ENCODE measurements around the gene FAM186B.

The FAM186B gene

DNA sequence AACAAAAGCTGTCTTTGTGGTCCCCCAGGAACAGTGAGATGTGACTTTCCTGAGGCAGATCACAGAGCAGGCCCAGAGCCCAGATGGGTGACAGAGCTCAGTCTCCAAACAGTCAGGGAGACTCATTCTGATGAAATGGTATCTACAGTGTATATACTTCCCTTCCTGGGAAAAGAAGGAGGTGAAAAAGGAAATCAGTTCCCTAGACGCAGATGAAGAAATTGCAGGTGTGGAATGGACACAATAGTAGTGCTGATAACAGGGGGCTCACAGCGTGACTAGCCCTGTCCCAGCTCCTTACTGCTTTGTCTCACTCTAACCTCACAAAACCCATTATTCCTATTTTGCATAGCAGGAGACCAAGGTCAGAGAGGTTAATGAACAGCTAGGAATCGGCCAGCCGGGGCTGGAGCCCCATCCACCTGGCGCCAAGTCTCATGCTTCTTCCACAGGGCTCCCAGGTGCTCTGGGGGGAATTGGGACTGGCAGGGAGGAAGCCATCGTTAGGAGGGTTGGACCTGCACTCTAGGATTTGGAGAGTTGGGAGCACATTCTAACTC is 54.7 kb downstream of the FAM186B start:
- DNase-seq = no peak

DNA sequence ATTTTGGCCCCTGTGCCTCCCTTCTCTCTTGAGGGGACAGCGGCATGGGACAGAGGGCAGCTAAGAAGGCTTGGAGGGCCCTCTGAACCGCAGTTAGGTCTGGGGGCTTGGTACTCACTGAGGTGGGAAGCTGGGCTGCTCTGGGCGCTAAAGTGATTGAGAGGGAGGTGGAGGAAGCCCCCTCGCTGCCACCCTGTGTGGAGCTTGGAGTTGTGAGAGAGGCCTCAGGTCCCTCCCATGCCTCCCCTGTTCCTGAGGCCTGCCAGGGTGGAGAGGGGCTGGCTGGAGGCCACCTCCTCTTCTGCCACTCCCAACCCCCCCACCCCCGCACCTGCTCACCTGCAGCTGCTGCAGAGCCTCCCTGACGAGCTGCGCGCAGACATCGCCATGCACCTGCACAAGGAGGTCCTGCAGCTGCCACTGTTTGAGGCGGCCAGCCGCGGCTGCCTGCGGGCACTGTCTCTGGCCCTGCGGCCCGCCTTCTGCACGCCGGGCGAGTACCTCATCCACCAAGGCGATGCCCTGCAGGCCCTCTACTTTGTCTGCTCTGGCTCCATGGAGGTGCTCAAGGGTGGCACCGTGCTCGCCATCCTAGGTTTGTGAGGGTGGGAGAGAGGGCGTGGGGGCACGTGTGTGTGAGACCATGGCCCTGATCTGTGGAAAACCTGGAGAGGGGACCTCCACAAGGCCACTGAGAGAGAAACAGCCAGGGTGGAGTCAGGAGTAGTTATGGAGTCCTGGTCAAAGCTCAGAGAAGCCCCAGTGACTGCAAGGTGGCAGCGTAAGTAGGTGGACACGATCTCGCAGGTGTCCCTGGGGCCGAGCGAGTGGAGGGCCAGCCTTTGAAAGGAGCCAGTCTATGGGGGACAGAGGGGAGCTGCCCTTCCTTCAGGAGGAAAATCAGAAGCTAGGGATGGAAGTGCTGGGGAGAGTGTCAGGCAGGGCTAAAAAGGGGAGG is 55.4 kb downstream of the FAM186B start:
- DNase-seq = no peak

DNA sequence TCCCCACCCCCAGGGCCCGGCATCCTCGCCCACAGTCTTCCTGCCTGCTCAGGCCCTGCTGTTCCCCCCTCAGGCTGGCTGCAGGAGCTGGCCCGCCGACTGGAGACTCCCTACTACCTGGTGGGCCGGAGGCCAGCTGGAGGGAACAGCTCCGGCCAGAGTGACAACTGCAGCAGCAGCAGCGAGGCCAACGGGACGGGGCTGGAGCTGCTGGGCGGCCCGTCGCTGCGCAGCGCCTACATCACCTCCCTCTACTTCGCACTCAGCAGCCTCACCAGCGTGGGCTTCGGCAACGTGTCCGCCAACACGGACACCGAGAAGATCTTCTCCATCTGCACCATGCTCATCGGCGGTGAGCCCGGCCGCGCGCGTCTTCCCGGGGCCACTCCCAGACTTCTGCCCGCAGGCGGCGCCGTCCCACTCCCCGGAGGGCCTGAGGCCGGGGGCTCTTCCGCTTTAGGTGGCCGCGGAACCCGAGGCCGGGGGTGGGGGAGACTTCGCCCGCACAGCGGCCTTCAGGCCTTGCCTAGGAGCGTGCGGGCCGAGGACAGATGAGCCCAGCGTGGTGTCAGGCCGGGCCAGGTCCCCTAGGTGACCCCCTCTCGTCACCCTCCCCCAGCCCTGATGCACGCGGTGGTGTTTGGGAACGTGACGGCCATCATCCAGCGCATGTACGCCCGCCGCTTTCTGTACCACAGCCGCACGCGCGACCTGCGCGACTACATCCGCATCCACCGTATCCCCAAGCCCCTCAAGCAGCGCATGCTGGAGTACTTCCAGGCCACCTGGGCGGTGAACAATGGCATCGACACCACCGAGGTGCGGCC is 56.4 kb downstream of the FAM186B start:
- no peak for DNase-seq

DNA sequence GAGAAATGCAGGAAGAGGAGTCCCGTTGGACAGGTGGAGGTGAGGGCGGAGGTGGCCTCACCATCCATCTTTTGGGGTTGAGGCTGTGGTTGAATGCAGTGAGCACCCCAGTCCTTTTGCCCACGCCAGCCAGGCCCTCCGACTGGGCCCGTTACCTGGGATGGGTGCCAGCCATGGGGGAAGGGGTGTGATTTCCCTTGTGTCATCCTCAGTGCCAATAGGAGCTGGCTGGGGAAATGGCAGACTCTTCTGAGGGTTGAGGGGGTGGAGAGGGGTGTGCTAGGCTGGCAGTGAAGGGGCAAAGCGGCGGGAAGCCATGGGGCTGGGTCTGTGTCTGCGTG is 57.0 kb downstream of the FAM186B start:
- no peak for DNase-seq

DNA sequence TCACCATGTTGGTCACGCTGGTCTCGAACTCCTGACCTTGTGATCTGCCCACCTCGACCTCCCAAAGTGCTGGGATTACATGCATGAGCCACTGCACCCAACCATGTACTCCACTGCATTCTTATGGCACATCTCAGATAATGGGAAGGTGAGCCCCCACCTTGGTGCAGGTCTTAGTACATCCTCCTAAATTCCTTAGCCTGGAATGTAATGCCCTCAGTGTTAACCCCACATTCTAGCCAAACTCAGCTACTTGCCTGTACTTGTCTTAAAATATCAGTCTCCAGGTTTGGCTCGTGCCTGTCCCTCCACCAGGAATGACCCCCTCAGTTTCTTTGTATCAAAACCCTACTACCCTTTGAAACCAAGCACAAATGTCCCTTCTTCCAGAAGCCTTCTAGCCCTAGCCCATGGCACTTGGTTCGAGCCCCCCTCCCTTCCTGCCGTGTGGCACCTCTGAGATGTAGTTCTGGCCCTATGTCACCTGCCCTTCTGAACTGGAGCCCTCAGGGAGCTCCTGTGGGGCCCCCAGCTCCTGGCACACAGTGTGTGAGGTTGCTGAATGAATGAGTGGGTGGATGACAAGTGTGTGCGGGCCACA is 58.2 kb downstream of the FAM186B start:
- DNase-seq = no peak

DNA sequence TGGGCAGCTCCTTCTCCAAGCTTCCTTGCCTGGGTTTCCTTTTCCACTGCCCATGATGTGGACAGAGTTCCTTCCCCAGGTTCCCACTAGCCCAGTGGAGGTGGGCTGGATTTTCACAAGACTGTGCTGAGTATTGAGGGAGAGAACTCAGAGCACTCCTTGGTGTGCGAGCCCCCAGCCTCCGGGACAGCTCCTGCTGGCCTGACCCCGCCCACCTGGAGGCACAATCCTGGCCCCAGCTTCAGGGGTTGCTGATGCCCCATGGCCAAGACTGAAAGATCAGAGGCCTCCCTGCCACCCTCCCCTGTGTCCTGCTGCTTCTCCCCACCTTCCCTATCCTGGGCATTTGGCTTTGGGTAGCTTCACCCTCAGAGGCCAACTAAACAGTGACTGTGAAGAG is 59.0 kb downstream of the FAM186B start:
- no peak for DNase-seq

DNA sequence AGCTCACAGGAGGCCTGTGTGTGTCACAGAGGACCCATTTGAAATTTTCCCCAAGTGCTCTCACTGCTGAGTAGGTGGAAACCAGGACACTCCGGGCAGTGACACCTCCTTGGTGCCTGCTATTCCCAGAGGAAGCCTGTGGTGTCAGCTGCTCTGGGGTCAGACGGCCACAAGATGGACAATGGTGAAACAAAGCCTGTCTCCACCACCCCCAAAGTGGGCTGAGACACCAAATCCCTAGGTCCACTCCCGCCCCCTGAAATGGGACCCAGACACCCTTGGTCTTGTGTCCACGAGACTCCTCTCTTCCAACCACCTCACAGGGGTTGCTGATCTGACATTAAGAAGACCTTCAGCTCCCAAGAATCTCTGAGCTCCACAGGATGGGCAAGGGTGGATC is 59.6 kb downstream of the FAM186B start:
- no peak for DNase-seq

DNA sequence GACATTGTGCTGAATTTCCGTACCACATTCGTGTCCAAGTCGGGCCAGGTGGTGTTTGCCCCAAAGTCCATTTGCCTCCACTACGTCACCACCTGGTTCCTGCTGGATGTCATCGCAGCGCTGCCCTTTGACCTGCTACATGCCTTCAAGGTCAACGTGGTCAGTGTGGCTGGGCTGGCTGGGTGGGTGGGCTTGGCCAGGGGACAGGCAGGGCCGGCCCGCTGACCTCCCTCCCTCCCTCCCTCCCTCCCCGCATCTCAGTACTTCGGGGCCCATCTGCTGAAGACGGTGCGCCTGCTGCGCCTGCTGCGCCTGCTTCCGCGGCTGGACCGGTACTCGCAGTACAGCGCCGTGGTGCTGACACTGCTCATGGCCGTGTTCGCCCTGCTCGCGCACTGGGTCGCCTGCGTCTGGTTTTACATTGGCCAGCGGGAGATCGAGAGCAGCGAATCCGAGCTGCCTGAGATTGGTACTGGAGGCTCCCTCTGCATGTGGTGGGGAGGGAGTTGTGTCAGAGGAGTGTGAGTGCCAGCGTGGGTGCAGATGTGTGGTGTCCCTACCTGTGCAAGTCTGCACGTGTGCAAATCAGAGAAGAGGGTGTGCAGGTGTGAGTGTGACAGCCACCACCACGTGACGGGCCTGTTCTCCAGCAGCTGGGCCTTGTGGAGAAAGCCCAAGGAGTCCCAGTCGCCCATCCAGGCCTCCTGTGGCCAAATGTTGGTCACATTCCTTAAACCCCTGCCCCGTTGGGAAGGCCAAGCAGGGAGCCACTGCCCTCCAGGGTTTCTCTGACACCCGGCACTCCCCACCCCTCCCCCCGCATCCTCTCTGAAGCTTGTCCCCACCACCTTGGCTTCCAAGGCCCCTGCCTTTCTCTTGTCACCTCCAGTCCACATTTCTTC is 61.3 kb downstream of the FAM186B start:
- DNase-seq = no peak

DNA sequence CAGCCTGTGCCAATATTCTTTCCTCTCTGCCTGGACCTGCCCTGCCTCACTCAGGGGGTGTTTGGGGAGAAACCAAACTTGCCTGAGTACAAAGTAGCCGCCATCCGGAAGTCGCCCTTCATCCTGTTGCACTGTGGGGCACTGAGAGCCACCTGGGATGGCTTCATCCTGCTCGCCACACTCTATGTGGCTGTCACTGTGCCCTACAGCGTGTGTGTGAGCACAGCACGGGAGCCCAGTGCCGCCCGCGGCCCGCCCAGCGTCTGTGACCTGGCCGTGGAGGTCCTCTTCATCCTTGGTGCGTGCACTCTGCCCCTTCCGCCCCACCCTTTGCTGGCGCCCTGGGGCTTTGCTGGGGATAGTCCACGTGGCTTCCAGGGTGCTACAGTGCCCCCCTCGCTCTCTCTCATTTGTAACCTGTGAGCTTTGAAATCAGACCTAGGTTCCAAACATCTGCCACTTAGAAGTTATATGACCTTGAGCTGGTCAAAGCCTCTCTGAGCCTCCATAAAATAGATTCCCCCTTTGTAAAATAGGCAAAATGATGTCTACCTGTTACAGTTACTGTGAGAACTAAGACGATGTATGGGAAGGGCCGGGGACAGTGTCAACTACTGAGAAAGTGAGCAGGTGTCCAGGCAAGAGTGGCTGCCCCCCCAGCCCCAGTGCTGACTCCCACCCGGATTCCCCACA is 62.1 kb downstream of the FAM186B start:
- DNase-seq = no peak

DNA sequence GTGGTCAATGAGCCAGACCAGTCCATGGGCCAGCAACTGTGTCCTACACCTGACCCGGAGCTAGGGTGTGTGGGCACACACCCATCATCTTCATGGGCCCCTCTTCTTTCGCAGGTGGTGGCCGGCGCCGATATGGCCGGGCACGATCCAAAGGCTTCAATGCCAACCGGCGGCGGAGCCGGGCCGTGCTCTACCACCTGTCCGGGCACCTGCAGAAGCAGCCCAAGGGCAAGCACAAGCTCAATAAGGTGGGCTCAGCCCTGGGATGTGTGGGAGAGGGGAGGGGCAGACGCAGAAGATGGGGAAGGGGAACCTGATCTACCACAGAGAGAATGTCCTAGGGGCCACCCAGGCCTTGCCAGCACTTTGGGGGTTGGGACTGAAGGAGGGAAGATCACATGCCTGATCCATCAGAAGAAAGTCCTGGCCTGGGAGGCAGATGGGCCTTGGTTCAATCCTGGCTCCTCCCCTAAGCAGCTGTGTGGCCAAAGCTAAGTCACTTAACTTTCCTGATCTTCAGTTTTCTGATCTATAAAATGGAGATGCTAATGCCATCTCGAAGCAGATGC is 62.8 kb downstream of the FAM186B start:
- DNase-seq = no peak

DNA sequence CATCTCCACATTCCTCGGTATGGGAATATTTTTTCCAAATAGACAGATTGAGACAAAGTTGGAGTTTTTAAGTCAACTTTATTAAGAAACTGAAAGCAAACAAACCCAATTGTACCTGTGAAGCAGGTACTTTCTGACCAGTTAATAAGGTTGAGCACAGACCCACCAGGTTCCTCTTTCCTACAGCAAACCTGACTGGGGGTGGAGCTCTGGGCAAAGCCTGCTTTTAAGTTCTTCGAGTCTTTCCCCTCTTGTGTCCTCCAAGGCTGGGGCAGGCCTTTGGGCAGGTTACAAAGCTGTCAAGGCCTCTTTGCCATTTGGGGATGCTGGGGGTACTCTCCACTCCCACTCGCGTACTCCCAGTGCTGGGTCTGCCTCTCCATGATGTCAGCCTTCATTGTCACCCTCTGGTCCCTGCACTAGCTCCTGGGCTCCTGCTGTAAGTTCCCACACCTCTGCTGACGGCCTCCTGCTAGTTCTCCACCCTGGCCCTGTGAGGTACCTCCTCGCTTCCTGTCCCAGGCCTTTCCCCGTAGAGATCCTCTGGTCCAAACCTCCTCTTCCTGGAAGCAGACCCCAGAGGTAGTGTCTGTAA is 63.4 kb downstream of the FAM186B start:
- DNase-seq = no peak

DNA sequence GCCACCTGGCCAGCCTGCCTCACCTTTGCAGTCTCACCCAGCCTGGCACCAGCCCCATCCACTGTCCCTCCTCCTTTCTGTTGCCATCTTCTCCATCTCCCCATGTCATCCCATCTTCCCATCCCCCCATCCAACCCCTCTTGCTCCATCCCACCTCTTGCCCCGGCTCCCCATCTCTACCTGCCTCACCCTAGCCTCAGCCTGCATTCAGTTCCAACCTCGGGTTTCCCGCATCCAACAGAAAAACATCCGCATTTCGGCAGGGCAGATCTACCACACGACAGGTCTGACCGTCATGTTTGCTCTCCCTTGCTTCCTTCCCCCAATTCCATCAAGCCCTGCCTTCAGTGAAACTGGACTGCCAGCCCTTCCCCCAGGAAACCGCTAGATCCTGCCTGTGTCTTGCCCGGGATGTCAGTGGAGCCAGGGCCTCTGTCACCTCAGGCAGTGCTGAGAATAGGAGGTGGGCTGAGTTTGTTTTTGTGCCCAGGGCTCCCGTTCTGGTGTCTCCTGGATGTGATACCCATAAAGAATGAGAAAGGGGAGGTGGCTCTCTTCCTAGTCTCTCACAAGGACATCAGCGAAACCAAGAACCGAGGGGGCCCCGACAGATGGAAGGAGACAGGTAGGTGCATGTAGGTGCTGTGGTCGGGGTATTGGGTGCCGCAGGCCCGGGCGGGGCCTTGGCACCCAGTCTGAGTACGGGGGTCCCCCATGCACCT is 64.1 kb downstream of the FAM186B start:
- no peak for DNase-seq

DNA sequence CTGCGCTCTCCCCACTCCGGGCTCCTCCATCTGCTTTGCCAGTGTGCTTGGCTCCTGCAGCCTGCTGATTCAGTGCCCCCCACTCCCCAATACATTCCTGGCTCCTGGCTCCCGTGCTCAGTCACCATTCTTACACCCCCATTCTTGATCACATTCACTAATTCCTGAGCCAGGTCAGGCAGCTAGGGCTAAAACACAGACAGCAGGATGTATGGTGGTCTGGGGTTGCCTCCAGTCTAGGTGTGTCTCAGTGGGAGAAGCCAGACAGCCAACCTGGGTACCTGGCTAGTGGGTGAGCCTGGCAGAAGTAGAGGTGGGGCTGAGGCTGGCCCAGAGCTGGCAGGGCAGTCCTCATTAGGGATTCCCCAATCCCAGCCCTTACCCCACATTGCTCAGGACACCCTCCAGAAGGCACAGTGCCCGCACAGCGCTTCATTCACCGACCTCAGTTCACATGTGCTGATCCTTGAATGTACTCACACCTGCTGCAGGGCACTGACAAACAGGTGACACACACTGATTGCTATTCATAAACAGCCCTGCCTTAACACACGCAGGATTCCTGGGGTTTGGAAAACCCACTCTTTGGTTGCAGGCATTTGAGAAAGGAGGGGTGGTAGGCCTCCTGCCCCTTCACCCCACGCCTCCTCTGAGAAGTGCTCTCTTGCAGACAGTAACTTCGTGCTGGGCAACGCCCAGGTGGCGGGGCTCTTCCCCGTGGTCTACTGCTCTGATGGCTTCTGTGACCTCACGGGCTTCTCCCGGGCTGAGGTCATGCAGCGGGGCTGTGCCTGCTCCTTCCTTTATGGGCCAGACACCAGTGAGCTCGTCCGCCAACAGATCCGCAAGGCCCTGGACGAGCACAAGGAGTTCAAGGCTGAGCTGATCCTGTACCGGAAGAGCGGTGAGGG is 65.0 kb downstream of the FAM186B start:
- no peak for DNase-seq

DNA sequence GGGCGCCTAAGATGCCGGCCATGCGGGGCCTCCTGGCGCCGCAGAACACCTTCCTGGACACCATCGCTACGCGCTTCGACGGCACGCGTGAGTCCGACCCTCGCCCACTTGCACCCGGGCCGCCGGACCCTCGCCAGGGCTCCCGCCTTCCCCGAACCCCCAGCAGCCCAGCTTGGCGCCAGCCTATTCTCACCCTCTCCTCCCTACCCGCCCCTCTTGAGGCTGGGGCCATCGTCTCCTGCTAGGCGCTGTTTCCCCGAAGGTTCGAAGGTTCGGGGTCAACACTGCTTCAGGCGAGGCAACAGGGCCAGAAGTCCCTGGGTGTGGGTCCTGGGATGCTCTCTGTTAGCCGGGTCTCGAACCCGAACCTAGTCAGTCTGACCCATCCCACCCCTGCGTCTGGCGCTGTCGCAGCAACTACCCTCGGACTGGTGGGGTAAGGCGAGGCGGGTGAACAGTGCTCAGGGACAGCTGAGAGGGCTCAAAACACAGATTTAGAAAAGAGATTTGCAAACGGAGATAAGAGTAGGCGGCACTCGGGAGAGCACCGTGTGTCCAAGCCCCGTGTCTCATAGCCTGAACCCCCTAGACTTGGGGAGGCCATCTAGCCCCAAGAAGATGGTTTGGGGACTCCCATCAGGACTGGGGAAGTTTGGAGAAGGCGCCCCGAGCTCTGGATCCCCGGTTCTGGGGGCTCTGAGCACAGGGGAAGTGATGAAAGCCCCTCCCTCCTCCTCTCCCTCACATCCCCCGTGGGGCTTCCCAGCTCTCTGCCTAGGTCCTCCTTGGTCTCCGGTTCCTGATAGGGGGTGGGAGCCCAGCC is 65.8 kb downstream of the FAM186B start:
- DNase-seq = no peak

DNA sequence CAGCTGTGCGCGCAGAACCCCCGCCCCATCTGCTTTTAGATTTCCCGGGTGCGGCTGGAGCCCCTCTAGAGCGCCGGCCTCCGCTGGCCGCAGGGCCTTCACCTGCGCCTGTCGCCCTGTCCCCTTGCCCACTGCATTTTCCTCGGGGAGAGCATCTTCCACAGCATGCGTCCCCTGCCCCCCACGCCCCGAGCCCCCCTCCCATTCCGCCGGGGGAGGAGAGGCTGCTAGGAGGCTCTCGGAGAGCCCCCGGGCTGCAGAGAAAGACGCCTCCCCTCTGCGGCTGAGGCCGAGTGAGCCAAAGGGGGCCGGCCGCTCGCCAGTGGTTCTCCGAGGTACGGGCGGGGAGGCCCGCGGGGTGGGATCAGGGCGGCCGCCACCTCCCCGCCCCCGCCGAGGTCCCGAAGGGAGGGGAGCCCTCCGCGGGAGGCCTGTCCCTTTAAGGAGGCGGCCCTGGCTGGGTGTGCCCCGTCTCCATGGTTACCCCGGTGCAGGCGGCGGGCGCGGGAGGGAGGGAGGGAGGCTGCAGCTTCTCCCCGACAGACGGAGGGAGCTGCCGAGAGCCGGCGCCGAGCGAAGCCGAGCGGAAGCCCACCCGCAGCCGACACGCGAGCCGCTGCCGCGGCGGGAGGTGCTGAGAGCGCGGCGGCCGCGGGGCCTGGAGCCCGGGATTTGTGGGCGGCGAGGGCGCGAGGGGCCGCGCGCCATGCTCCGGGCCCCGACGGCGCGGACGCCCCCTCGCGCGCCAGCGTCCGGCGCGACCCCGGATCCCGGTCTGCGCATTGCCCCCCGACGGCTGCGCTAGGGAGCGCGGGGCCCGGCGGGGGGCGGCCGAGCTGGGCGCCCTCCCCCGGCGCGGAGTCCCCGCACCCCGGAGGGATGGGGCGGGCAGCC is 66.7 kb downstream of the FAM186B start, which contains the start of gene KCNH3:
KCNH3 (plus strand) TSS at position 521 of the 894 bp plus-strand sequence. CDS start 387 bp downstream, outside the sequence.
- peak; percentile 49 for DNase-seq

DNA sequence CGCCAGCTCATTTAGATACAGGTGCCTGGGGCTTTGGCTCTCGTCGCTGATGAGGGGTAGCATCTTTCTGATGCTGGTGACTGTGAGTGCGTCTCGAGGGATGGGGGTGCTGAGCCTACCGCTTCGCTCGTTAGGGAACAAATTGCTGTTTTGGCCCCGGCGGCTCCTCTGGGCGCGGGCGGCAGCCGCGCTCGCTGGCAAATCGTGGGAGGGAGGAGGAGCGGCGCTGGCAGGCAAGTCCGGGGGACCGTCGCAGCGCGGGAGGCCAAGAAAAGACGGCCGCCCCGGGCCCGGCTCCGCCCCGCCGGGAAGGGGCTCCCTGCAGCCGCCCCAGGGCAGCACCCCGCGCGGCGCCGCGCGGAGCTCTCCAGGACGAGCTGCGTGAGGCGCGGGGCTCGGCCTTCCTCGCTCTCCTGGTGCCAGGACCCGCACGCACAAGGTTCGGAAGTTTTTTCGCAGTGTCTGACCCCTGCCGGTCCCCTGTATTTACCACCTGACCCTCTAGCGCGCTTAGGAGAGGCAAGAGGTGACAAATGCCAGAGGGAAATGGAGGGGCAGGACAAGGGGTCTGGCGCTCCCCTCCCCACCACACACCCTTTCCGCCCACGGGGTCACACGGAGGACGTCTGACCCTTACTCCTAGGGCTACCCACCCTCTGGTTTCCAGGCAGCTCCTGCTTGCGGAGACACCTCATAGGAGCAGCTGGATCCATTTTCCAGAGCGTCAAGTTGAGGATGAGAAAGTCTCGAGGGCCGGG is 67.5 kb downstream of the FAM186B start:
- peak; percentile 4 for DNase-seq
